ENCODE measurements around the gene OTOG.

Gene OTOG

GRCh38 chr11:17603056-17603825, 56.2 kb downstream of the OTOG start:
- no peak overlapping the region for H3K27ac ChIP-seq (replicated peaks)
- TF ChIP-seq SPI1 (IDR thresholded peaks at IDR 0.05; ENCODE audit: borderline replicate concordance, low read depth) (no peak), CTCF (IDR thresholded peaks at IDR 0.05; ENCODE audit: insufficient read depth, low read length) (no peak), GABPA (IDR thresholded peaks at IDR 0.05; ENCODE audit: low read depth) (no peak), REST (IDR thresholded peaks at IDR 0.05; ENCODE audit: insufficient replicate concordance, low read depth) (no peak), POLR2AphosphoS5 (IDR thresholded peaks at IDR 0.05; ENCODE audit: low read depth) (no peak)

GRCh38 chr11:17604201-17604914, 57.3 kb downstream of the OTOG start:
- Histone ChIP-seq H3K27me3 (ENCODE audit: insufficient read depth, poor library complexity, severe bottlenecking) (peaks cover under 1% of the 10 kb centered on the region), H3K4me3 (replicated peaks; ENCODE audit: insufficient read depth, low read length) (no peak overlapping the region), H3K27ac (replicated peaks) (no peak overlapping the region)
- no peak for TF ChIP-seq GABPA (IDR thresholded peaks at IDR 0.05; ENCODE audit: low read depth)
- no peak for TF ChIP-seq REST (IDR thresholded peaks at IDR 0.05; ENCODE audit: insufficient replicate concordance, low read depth)
- no peak for TF ChIP-seq POLR2AphosphoS5 (IDR thresholded peaks at IDR 0.05; ENCODE audit: low read depth)
- TF ChIP-seq SPI1 (IDR thresholded peaks at IDR 0.05; ENCODE audit: borderline replicate concordance, low read depth): no peak
- TF ChIP-seq CTCF (IDR thresholded peaks at IDR 0.05; ENCODE audit: insufficient read depth, low read length): no peak
- no peak for DNase-seq (ENCODE audit: low read depth in 1 of 2, low spot score in 1 of 2)

More at GRCh38 chr11:17603056-17603825, 56.2 kb downstream of the OTOG start:
- Histone ChIP-seq H3K27me3 (ENCODE audit: insufficient read depth, poor library complexity, severe bottlenecking) (peaks cover 2% of the 10 kb centered on the region), H3K4me3 (replicated peaks; ENCODE audit: insufficient read depth, low read length) (no peak overlapping the region)
- DNase-seq (ENCODE audit: low read depth in 1 of 2, low spot score in 1 of 2): no peak

- TF ChIP-seq REST (IDR thresholded peaks at IDR 0.05; ENCODE audit: insufficient replicate concordance, low read depth): no peak
- TF ChIP-seq GABPA (IDR thresholded peaks at IDR 0.05; ENCODE audit: low read depth): no peak
- no peak for TF ChIP-seq SPI1 (IDR thresholded peaks at IDR 0.05; ENCODE audit: borderline replicate concordance, low read depth)
- no peak for TF ChIP-seq CTCF (IDR thresholded peaks at IDR 0.05; ENCODE audit: insufficient read depth, low read length)
- TF ChIP-seq POLR2AphosphoS5 (IDR thresholded peaks at IDR 0.05; ENCODE audit: low read depth): no peak
Measured at GRCh38 chr11:17604915-17605233, 57.8 kb downstream of the OTOG start.

More at GRCh38 chr11:17604915-17605233, 57.8 kb downstream of the OTOG start:
- H3K27ac ChIP-seq (replicated peaks): no peak overlapping the region
- no peak for DNase-seq (ENCODE audit: low read depth in 1 of 2, low spot score in 1 of 2)
- H3K27me3 ChIP-seq (ENCODE audit: insufficient read depth, poor library complexity, severe bottlenecking): no peaks in the 10 kb centered on the region
- no peak overlapping the region for H3K4me3 ChIP-seq (replicated peaks; ENCODE audit: insufficient read depth, low read length)

Data from HL-60 (cell line).